Activated CD4-positive, alpha-beta T cell treated with anti-CD3 and anti-CD28 coated beads, Interleukin-2, amount 10 ng/mL, durations not matched to agents 7 days and 5 days (primary cell): Measurements from ENCODE around the gene CFAP46. TPM values are rescaled to one million over a fixed set of nuclear protein-coding genes. Genes with fewer than 3 reads are reported as not detected.

Experiments
- CTCF ChIA-PET: fragments of 350-600 bp; sonication (Branson Sonifier 250); formaldehyde crosslinking; loops from one replicate; lab custom pipeline; 2021; ENCODE audit warnings: antibody characterized with exemption; lab: Charles Lee
- POLR2A ChIA-PET: fragments of 350-600 bp; sonication (Branson Sonifier 250); formaldehyde crosslinking; loops from one replicate; lab custom pipeline; 2021; ENCODE audit warnings: antibody characterized with exemption; lab: Charles Lee
- DNase-seq: peaks from one replicate; pipeline ENCODE4 v3.0.0-alpha.2; 2020
- H3K27ac Mint-ChIP-seq: one replicate; pipeline ENCODE4 v1.8.0; 2021; ENCODE audit warnings: mild to moderate bottlenecking, moderate library complexity, mixed read lengths
- H3K27me3 Mint-ChIP-seq: one replicate; pipeline ENCODE4 v1.8.0; 2021; ENCODE audit warnings: mixed read lengths
- H3K36me3 Mint-ChIP-seq: one replicate; pipeline ENCODE4 v1.8.0; 2021; ENCODE audit warnings: low read depth, mixed read lengths
- H3K4me1 Mint-ChIP-seq: one replicate; pipeline ENCODE4 v1.8.0; 2021; ENCODE audit warnings: mixed read lengths
- H3K4me3 Mint-ChIP-seq: one replicate; pipeline ENCODE4 v1.8.0; 2021; ENCODE audit warnings: mild to moderate bottlenecking, moderate library complexity, mixed read lengths
- H3K9me3 Mint-ChIP-seq: one replicate; pipeline ENCODE4 v1.8.0; 2021; ENCODE audit warnings: mixed read lengths
- total RNA-seq, 2 experiments: library from RNA; stranded (reverse); gene quantifications; one replicate each; pipeline ENCODE4 v1.2.3, GENCODE V29; 2021

The CFAP46 gene
- total RNA-seq, 2 experiments from 2014 or later: not detected

DNA sequence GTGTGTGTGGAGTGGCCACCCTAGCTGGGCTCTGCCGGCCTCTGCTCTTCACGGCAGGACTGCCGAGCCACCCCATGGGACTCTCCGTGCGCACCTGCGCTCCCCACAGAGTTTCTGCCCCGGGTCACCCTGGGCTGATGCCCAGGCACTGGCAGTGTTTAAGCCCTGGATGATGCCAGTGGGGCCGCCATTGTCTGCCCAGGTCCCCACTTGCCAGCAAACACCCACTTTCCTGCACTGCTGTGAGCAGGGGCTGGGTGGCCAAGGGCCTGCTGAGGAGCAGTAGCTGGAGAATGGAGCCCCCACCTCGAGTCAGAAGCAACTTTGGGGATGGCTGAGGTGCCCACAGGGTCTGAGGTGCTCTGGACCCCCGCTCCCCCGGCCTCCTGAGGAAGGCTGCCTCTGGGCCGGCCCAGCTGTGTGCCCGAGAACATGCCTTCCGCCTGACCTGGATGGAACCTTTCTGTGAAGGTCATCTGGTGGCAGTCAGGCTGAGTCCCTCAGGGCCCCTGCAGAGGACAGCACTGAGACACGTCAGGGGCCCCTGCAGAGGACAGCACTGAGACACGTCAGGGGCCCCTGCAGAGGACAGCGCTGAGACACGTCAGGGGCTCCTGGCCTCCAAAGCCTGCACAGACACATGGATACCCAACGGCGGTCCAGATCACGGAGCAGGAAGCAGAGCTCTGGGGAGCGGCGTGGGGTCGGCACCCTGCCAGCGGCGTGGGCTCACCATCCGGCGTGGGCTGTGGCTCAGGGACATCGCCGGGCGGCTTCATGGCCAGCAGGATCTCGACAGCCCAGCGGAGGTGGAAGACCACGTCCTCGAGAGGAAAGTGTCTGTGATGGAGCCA, 62.0 kb downstream of the CFAP46 start:
- H3K9me3 Mint-ChIP-seq: no peaks in the 10 kb centered on the region
- DNase-seq: no peak
- H3K36me3 Mint-ChIP-seq: no peaks in the 10 kb centered on the region
- H3K4me1 Mint-ChIP-seq: no peaks in the 10 kb centered on the region
- H3K27ac Mint-ChIP-seq: no peak overlapping the region
- no peak overlapping the region for H3K4me3 Mint-ChIP-seq
- ChIA-PET POLR2A (no interaction called here), CTCF (no interaction called here)
- peaks cover 5% of the 10 kb centered on the region for H3K27me3 Mint-ChIP-seq

DNA sequence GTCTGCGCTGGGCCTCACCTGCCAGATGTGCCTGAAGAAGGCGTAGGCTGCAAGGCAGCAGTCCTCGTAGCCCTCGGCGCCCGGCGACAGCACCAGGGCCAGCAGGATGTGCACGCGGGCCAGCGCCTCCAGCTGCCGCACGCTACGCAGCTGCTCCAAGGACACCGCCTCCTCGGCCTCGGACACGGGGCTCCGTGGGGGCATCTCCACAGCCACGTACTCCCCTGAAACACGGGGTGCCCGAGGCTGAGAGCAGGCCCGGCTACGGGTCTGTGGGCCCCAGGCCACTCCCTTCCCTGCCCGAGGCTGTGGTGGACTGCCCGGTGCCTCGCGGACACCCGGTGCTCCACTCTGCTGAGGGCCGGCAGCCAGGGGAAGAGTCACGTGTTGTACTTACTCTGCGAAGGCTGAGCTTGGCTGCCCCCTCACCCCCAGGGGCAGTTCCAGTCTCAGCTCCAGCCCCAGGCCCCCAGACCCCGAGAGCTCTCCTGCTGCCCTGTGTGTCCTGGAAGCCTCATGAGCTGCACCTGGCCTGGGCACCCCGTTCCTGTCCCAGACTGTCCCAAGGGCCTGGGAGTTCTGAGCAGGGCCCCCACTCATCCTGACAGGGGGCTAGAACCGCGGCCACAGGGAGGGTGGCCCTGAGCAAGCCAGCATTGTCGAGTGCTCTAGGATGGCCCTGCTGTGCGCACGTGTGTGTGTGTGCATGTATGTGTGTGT, 62.8 kb downstream of the CFAP46 start:
- Mint-ChIP-seq H3K27me3 (peaks cover 5% of the 10 kb centered on the region), H3K36me3 (no peaks in the 10 kb centered on the region), H3K4me1 (no peaks in the 10 kb centered on the region), H3K27ac (no peak overlapping the region), H3K9me3 (no peaks in the 10 kb centered on the region), H3K4me3 (no peak overlapping the region)
- ChIA-PET POLR2A (no interaction called here), CTCF (no interaction called here)
- no peak for DNase-seq

DNA sequence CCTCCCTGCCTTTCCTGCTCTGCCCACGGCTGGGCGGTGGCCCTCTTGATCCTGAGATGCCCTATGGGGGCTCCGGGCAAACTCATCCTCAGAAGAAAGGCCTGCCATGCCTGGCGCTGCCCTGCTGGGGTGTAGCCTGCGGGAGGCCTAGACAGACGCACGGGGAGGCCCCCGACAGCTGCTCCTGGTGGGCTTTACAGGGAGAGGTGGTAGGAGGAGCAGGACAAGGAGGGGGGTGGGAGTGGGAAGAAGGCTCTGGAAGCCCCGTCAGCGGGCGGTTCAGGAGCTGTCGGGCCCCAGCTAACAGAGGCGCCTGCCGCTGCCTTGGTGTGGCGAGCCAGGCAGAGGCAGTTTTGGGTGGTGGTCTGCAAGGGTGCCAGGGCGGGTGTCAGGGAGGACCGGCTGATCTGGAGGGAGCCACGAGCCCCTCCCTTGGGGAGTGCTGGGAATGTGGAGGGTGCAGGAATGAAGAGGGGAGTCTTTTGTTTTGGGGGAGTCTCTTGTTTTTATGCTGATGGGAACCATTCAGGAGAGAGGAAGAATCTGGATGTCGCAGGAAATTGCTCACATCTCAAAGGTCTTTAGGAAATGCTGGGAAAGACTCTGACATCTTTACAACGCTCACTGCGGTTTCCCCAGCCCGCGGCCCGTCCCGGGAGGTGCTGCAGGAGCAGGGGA, 63.5 kb downstream of the CFAP46 start:
- ChIA-PET POLR2A (no interaction called here), CTCF (no interaction called here)
- Mint-ChIP-seq H3K36me3 (no peaks in the 10 kb centered on the region), H3K27ac (no peak overlapping the region), H3K27me3 (peaks cover 7% of the 10 kb centered on the region), H3K4me3 (no peak overlapping the region), H3K9me3 (no peaks in the 10 kb centered on the region), H3K4me1 (no peaks in the 10 kb centered on the region)
- DNase-seq: no peak

DNA sequence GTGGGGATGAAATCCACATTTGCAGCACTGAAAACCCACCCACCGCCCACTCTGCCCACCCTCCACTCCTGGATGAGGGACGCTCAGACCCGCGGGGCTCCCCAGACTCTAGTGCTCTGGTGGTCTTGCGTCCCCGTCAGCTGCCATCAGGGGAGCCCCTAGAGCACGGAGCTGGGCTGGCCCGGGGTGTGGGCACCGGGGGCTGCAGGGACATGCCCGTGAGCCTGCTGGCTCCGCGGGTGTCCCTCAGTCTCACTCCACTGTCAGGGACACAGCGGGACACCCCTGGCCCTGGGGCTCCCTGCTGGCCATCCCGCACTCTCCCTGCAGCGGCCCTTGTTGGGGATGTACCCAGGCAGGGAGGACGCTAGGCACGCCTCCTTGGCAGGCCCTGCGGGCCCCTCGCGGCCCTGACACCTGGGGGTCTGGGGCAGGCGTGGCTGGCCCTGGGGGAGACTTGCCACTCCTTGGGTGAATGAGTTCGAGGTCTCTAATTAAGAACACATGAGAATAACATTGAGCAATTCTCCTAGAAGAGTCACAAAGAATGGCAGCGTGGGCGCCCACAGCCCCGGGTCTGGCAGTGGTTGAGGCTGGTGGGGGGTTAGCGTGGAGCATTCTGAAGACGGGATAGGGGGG, 64.2 kb downstream of the CFAP46 start:
- H3K27me3 Mint-ChIP-seq: peaks cover 7% of the 10 kb centered on the region
- H3K9me3 Mint-ChIP-seq: no peaks in the 10 kb centered on the region
- ChIA-PET POLR2A (no interaction called here), CTCF (no interaction called here)
- no peaks in the 10 kb centered on the region for H3K4me1 Mint-ChIP-seq
- H3K36me3 Mint-ChIP-seq: no peaks in the 10 kb centered on the region
- no peak overlapping the region for H3K4me3 Mint-ChIP-seq
- H3K27ac Mint-ChIP-seq: no peak overlapping the region
- no peak for DNase-seq

DNA sequence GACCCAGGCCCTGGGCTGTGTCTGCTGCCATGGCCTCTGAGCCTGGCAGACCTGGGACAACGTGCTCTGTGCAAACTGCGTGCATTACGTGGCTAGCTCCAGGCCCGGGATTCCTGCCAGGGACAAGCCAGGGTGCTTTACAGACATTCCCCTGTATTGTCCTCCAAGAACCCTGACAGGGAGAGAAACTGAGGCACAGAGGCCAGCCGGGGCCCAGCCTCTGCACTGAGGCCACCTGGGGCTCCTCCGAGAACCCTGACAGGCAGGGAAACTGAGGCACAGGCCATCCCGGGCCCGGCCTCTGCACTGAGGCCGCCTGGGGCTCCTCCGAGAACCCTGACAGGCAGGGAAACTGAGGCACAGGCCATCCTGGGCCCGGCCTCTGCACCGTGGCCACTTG, 64.9 kb downstream of the CFAP46 start:
- ChIA-PET POLR2A (no interaction called here), CTCF (no interaction called here)
- DNase-seq: no peak
- Mint-ChIP-seq H3K27me3 (peaks cover 7% of the 10 kb centered on the region), H3K27ac (no peak overlapping the region), H3K9me3 (no peaks in the 10 kb centered on the region), H3K36me3 (no peaks in the 10 kb centered on the region), H3K4me3 (no peak overlapping the region), H3K4me1 (no peaks in the 10 kb centered on the region)

DNA sequence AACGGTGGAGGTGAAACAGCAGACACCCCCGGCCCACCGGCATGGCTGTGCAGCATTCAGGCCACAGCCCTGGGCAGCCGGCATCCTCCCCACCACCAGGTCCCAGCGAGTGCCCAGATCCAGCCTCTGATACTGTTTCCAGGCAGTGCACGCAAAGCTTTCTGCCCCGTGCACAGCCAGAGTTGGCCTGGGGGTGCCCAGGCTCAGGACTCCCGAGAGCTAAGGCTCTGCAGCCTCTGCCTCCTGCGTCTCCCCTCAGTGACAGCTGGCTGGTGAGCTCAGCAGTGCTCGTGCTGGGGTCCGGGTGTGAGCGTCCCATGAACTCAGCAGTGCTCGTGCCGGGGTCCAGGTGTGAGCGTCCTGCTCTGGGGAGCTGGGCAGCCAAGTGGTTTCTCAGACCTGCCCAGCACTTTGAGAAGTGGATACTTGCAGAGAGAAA, 65.4 kb downstream of the CFAP46 start:
- H3K36me3 Mint-ChIP-seq: no peaks in the 10 kb centered on the region
- no peak overlapping the region for H3K27ac Mint-ChIP-seq
- H3K4me3 Mint-ChIP-seq: no peak overlapping the region
- POLR2A ChIA-PET: no interaction called here
- peaks cover 7% of the 10 kb centered on the region for H3K27me3 Mint-ChIP-seq
- no peak for DNase-seq
- CTCF ChIA-PET: no interaction called here
- no peaks in the 10 kb centered on the region for H3K4me1 Mint-ChIP-seq
- H3K9me3 Mint-ChIP-seq: no peaks in the 10 kb centered on the region

DNA sequence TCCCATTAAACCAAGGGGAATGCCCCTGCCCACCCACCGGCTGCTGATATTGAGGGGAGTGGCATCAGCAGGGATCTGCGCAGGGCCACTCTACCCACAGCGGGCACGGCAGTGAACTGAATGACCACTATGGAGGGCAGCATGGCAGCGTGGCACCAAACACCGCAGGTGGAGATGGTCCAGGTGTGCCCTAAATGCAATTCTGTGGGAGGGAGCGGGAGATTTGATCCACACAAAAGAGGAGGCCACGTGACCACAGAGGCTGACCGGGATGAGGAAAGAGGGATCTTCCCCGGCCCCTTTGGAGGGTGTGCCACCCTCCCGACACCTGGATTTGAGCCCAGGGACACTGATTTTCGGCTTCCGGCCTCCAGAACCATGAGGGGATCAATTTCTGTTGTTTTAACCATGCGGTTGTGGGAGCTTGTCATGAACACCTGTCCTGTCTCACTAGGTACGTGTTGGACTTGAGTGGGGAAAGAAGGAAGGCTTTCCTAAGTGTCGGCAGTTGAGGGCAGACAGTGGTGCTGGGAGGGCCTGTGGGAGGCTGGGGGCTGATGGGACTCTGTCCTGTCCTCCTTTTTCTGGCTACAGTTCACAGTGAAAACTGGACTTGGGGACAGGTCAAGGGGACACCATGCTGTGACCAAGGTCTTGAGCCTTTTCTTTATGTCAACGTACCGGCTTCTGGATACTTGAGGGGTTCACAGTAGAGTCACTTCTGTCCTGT, 66.1 kb downstream of the CFAP46 start:
- Mint-ChIP-seq H3K27me3 (peaks cover 7% of the 10 kb centered on the region), H3K4me3 (no peak overlapping the region), H3K36me3 (no peaks in the 10 kb centered on the region), H3K4me1 (no peaks in the 10 kb centered on the region), H3K9me3 (no peaks in the 10 kb centered on the region), H3K27ac (no peak overlapping the region)
- POLR2A ChIA-PET: no interaction called here
- DNase-seq: no peak
- CTCF ChIA-PET: no interaction called here

DNA sequence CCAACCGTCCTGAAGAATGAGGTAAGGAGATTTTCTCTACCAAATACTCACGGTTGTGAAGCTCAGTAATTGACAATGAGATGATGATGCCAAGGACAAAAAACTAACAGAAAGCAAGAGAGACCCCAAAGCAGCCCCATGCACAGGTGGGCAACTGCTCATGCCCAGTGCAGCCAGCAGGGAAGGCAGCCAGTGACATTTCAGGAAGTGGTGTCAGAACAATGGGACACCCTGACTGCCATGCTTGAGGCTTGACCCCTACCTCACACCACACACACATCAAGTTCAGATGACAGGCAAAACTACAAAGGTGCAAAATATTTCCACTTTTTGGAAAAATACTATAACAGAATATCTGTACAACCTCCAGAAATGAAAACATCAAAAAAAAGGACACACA, 66.9 kb downstream of the CFAP46 start:
- POLR2A ChIA-PET: no interaction called here
- no peaks in the 10 kb centered on the region for H3K36me3 Mint-ChIP-seq
- no peak for DNase-seq

DNA sequence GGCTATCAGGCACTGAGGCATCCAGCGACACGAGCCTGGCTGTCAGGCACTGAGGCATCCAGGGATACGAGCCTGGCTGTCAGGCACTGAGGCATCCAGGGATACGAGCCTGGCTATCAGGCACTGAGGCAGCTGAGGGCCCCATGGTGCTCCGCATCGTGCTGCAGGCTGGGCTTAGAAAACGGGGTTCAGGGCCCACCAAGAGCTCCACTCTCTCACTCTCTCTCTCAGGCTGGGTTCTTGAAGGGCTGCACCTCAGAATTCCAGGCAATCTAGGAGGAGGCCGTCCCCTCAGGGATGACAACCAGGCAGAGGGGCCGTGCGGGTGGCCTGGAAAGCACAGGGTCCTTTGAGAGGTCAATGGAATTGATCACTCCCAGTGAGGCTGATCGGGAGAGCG, 69.0 kb downstream of the CFAP46 start:
- Mint-ChIP-seq H3K27ac (no peak overlapping the region), H3K4me1 (no peaks in the 10 kb centered on the region), H3K36me3 (no peaks in the 10 kb centered on the region), H3K4me3 (no peak overlapping the region), H3K9me3 (no peaks in the 10 kb centered on the region), H3K27me3 (peaks cover 4% of the 10 kb centered on the region)
- POLR2A ChIA-PET: no interaction called here
- no peak for DNase-seq
- CTCF ChIA-PET: no interaction called here

More for the DNA sequence above, 66.9 kb downstream of the CFAP46 start:
- no peaks in the 10 kb centered on the region for H3K4me1 Mint-ChIP-seq
- H3K27me3 Mint-ChIP-seq: peaks cover 7% of the 10 kb centered on the region
- H3K27ac Mint-ChIP-seq: no peak overlapping the region
- CTCF ChIA-PET: no interaction called here
- no peaks in the 10 kb centered on the region for H3K9me3 Mint-ChIP-seq
- no peak overlapping the region for H3K4me3 Mint-ChIP-seq

DNA sequence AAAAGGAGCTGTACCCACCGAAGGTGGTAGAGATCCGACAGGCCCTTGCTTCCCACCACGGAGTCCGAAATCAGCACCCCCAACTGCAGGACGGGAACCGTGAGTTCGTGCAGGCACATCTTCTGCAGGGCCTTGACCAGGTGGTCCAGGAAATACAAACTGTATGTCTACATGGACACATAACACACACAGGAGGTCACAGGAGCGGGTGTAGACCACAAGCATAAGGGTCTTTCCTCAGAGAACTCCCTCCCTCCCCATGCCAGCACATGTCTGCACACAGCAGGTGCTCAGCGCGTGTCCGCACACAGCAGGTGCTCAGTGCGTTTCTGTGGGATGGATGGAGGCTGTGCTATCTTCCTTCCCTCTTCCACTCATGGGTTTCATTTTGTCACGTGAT, 69.7 kb downstream of the CFAP46 start:
- ChIA-PET CTCF (no interaction called here), POLR2A (no interaction called here)
- H3K4me1 Mint-ChIP-seq: no peaks in the 10 kb centered on the region
- H3K27me3 Mint-ChIP-seq: peaks cover 4% of the 10 kb centered on the region
- H3K4me3 Mint-ChIP-seq: no peak overlapping the region
- no peak for DNase-seq
- no peaks in the 10 kb centered on the region for H3K9me3 Mint-ChIP-seq
- H3K36me3 Mint-ChIP-seq: no peaks in the 10 kb centered on the region
- no peak overlapping the region for H3K27ac Mint-ChIP-seq

DNA sequence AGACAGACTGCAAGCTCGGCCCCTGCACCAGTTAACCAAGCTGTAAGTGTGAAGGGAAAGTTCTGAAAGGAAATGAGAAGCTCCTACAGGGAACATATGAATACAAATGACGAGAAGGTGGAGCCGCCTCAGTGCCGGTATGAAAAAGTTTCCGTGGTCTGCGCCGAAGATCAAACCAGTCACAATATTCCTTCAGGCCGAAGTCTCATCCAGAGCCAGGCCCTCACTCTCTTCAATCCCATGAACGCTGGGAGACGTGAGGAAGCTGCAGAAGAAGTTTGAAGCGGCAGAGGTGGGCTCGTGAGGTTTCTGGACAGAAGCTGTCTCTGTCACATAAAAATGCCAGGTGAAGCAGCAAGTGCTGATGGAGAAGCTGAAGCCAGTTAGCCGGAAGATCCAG, 71.9 kb downstream of the CFAP46 start:
- H3K27me3 Mint-ChIP-seq: peaks cover 2% of the 10 kb centered on the region
- ChIA-PET POLR2A (no interaction called here), CTCF (no interaction called here)
- H3K9me3 Mint-ChIP-seq: no peaks in the 10 kb centered on the region
- no peak overlapping the region for H3K27ac Mint-ChIP-seq
- no peak overlapping the region for H3K4me3 Mint-ChIP-seq
- DNase-seq: no peak
- no peaks in the 10 kb centered on the region for H3K4me1 Mint-ChIP-seq
- H3K36me3 Mint-ChIP-seq: no peaks in the 10 kb centered on the region

DNA sequence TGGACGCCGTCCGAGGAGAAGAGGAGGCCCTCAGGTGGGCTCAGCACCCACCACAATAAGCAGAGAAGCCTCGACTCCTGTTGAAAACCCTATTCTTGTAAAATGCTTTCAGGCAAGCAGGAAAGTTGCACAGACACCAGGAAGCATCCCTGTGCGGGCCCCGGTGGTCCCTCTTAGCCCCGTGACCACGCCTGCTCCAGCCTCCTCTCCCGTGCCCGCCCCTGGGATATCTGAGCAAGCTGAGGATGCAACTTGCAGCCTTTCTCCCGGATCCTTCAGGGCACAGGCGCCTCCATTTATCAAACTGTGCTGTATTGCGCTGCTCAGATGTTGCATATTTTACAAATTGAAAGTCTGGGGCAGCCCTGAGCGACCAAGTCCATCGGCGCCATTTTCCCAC, 72.7 kb downstream of the CFAP46 start:
- ChIA-PET CTCF (no interaction called here), POLR2A (no interaction called here)
- no peak overlapping the region for H3K27ac Mint-ChIP-seq
- H3K27me3 Mint-ChIP-seq: peaks cover 2% of the 10 kb centered on the region
- no peak for DNase-seq
- H3K4me1 Mint-ChIP-seq: no peaks in the 10 kb centered on the region
- H3K4me3 Mint-ChIP-seq: no peak overlapping the region
- H3K36me3 Mint-ChIP-seq: no peaks in the 10 kb centered on the region
- H3K9me3 Mint-ChIP-seq: no peaks in the 10 kb centered on the region
